ENCODE data around the gene BRD3OS.

BRD3OS gene

GRCh38 chr9:134002796-134003195, 22.5 kb upstream of the BRD3OS start:
- Mint-ChIP-seq H3K9me3 (no peaks in the 10 kb centered on the region), H3K4me1 (no peaks in the 10 kb centered on the region), H3K27me3 (ENCODE audit: low read depth, poor library complexity) (peaks cover 21% of the 10 kb centered on the region), H3K27ac (no peak overlapping the region), H3K36me3 (ENCODE audit: low read depth) (no peaks in the 10 kb centered on the region), H3K4me3 (no peak overlapping the region)
- no peak for TF ChIP-seq CTCF (IDR thresholded peaks at IDR 0.05)
- no peak for DNase-seq

GRCh38 chr9:134003237-134003636, 22.0 kb upstream of the BRD3OS start:
- Mint-ChIP-seq H3K4me3 (no peak overlapping the region), H3K36me3 (ENCODE audit: low read depth) (no peaks in the 10 kb centered on the region), H3K9me3 (no peaks in the 10 kb centered on the region), H3K4me1 (no peaks in the 10 kb centered on the region), H3K27ac (no peak overlapping the region), H3K27me3 (ENCODE audit: low read depth, poor library complexity) (peaks cover 21% of the 10 kb centered on the region)
- TF ChIP-seq CTCF (IDR thresholded peaks at IDR 0.05) = no peak
- DNase-seq = no peak

- H3K36me3 Mint-ChIP-seq (ENCODE audit: low read depth) = no peaks in the 10 kb centered on the region
- DNase-seq = no peak
- H3K27me3 Mint-ChIP-seq (ENCODE audit: low read depth, poor library complexity) = peaks cover 25% of the 10 kb centered on the region
- H3K4me1 Mint-ChIP-seq = no peaks in the 10 kb centered on the region
- no peak overlapping the region for H3K27ac Mint-ChIP-seq
- H3K9me3 Mint-ChIP-seq = no peaks in the 10 kb centered on the region
- H3K4me3 Mint-ChIP-seq = no peak overlapping the region
- TF ChIP-seq CTCF (IDR thresholded peaks at IDR 0.05) = no peak
Measured at GRCh38 chr9:134004131-134004873, 21.0 kb upstream of the BRD3OS start.

GRCh38 chr9:134004881-134005280, 20.4 kb upstream of the BRD3OS start:
- DNase-seq = no peak
- H3K4me3 Mint-ChIP-seq = no peak overlapping the region
- H3K4me1 Mint-ChIP-seq = no peaks in the 10 kb centered on the region
- TF ChIP-seq CTCF (IDR thresholded peaks at IDR 0.05) = no peak
- H3K36me3 Mint-ChIP-seq (ENCODE audit: low read depth) = no peaks in the 10 kb centered on the region
- no peak overlapping the region for H3K27ac Mint-ChIP-seq
- peaks cover 25% of the 10 kb centered on the region for H3K27me3 Mint-ChIP-seq (ENCODE audit: low read depth, poor library complexity)
- peaks cover under 1% of the 10 kb centered on the region for H3K9me3 Mint-ChIP-seq

GRCh38 chr9:134005381-134005780, 19.9 kb upstream of the BRD3OS start:
- Mint-ChIP-seq H3K4me1 (no peaks in the 10 kb centered on the region), H3K27ac (no peak overlapping the region), H3K9me3 (peaks cover 4% of the 10 kb centered on the region), H3K27me3 (ENCODE audit: low read depth, poor library complexity) (peaks cover 22% of the 10 kb centered on the region), H3K36me3 (ENCODE audit: low read depth) (no peaks in the 10 kb centered on the region), H3K4me3 (no peak overlapping the region)
- TF ChIP-seq CTCF (IDR thresholded peaks at IDR 0.05) = no peak
- DNase-seq = no peak

- Mint-ChIP-seq H3K4me3 (no peak overlapping the region), H3K9me3 (peaks cover 19% of the 10 kb centered on the region), H3K36me3 (ENCODE audit: low read depth) (peaks cover 7% of the 10 kb centered on the region), H3K27me3 (ENCODE audit: low read depth, poor library complexity) (peaks cover 22% of the 10 kb centered on the region), H3K4me1 (no peaks in the 10 kb centered on the region), H3K27ac (no peak overlapping the region)
- DNase-seq = no peak
- no peak for TF ChIP-seq CTCF (IDR thresholded peaks at IDR 0.05)
Measured at GRCh38 chr9:134007150-134007549, 18.1 kb upstream of the BRD3OS start.

Data from nephron progenitor cell (in vitro differentiated cells).